SK-N-SH (cell line): ENCODE measurements around the gene CD38.

Experiments
- CTCF ChIP-seq: fragments of 200-600 bp; sonication (generic); IDR thresholded peaks from 2 replicates; pipeline ENCODE4 v1.6.1; 2017; ENCODE audit warnings: antibody characterized with exemption, mild to moderate bottlenecking, moderate library complexity
- RCOR1 ChIP-seq: fragments of 150-350 bp; IDR thresholded peaks from 2 replicates; pipeline ENCODE4 v1.6.1; 2017; ENCODE audit warnings: antibody characterized with exemption, low read length
- TF ChIP-seq, protein P1 (sequence below): IDR thresholded peaks from 2 replicates; pipeline ENCODE4; 2012

DNA sequence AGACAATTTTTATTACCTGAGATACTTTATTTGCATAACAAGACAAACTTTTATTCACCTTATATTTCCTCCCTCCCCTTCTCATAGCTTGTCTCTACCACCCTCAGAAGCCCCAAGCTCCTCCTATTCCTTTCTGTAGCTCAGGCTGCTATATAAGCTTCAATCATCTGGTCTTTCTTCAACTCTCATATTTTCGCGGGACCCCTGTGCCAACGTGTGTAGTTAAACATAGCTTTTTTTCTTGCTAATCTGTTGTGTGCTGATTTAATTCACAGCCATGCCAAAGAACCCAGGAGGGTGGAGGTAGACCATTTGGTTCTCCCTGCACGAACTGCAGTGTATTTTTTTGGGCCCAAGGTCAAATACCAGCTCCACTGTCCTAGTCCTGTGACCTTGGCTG, 21.1 kb upstream of the CD38 start:
- TF ChIP-seq RCOR1: no peak
- TF ChIP-seq, protein P1, sequence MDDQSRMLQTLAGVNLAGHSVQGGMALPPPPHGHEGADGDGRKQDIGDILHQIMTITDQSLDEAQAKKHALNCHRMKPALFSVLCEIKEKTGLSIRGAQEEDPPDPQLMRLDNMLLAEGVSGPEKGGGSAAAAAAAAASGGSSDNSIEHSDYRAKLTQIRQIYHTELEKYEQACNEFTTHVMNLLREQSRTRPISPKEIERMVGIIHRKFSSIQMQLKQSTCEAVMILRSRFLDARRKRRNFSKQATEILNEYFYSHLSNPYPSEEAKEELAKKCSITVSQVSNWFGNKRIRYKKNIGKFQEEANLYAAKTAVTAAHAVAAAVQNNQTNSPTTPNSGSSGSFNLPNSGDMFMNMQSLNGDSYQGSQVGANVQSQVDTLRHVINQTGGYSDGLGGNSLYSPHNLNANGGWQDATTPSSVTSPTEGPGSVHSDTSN: no peak
- no peak for TF ChIP-seq CTCF
